Mesodermal cell (in vitro differentiated cells): ENCODE measurements around the gene CAPN9.

Source experiments
- H3K27ac ChIP-seq: 2 replicates; pipeline ENCODE4 v1.7.0; 2013; ENCODE audit warnings: mild to moderate bottlenecking, low read depth, low read length, moderate library complexity; ENCODE audit not compliant: severe bottlenecking
- H3K36me3 ChIP-seq: 2 replicates; pipeline ENCODE4 v1.7.1; 2013; ENCODE audit warnings: mild to moderate bottlenecking, low read length, moderate library complexity; ENCODE audit not compliant: control insufficient read depth, insufficient read depth
- H3K4me1 ChIP-seq: one replicate; pipeline ENCODE4 v1.7.1; 2013; ENCODE audit warnings: mild to moderate bottlenecking, low read length; ENCODE audit not compliant: insufficient read depth, control insufficient read depth, poor library complexity, severe bottlenecking
- H3K4me3 ChIP-seq: 2 replicates; pipeline ENCODE4 v1.7.0; 2013; ENCODE audit warnings: low read length, control low read depth, mild to moderate bottlenecking; ENCODE audit not compliant: insufficient read depth, poor library complexity, severe bottlenecking; ENCODE audit errors: extremely low read depth
- H3K9me3 ChIP-seq: 2 replicates; pipeline ENCODE4 v1.7.1; 2013; ENCODE audit warnings: mild to moderate bottlenecking, low read length, moderate library complexity; ENCODE audit not compliant: control insufficient read depth
- WGBS, 2 experiments: methylation state at CpG; one replicate each; pipeline ENCODE4 v1.1.5; 2013; ENCODE audit warnings: missing lambda C conversion rate in 2 of 2; ENCODE audit not compliant: insufficient coverage in 2 of 2; 5-methylcytosine and 5-hydroxymethylcytosine counted together

The CAPN9 gene

GRCh38 chr1:230704830-230705229 lies 42.4 kb upstream of the CAPN9 start:
- H3K36me3 ChIP-seq: no peaks in the 10 kb centered on the region
- H3K4me1 ChIP-seq: no peaks in the 10 kb centered on the region
- H3K27ac ChIP-seq: no peak overlapping the region
- H3K4me3 ChIP-seq: no peak overlapping the region
- no peaks in the 10 kb centered on the region for H3K9me3 ChIP-seq
- 88 to 91% methylated on average over 5 of the region's 7 CpGs for WGBS, 2 experiments

DNA sequence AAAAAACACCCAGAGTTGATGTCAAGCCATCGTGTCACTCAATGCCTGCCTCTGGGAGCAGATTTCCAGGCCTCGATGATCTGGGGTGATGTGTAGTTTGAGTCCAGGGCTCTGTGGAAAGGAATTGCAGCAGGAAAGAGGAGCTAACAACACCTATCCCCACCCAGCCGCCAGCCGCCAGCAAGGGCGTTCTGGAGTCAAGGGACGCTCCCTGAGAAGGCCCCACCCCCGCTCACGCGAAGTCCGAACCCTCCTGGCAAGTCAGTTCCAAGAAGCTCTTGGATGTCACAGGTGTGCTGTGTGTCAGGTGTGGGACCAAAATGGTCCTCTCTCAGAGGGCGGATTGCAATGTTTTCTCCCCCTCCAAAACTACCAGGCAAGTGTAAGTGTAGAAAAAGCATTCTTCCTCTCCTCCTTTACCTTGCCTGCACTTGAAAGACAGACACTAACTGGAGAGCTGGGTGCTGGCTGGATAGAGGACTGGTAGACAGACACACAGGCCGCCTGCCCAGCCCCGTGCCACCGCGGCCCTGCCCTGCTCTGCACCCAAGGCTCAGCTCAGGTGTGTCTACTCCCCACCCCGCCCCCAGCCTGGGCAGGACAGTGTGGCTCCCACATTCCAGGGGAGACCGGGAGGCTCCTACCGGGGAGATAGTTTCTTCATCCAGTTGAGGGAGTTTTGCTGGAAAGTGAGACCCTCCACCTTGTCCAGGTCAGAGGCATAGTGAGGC lies 41.7 kb upstream of the CAPN9 start:
- no peaks in the 10 kb centered on the region for H3K36me3 ChIP-seq
- 84 to 92% methylated on average over 6 of the region's 18 CpGs for WGBS, 2 experiments
- H3K27ac ChIP-seq: no peak overlapping the region
- no peaks in the 10 kb centered on the region for H3K9me3 ChIP-seq
- H3K4me3 ChIP-seq: no peak overlapping the region
- no peaks in the 10 kb centered on the region for H3K4me1 ChIP-seq

- Histone ChIP-seq H3K9me3 (no peaks in the 10 kb centered on the region), H3K4me3 (no peak overlapping the region), H3K36me3 (no peaks in the 10 kb centered on the region), H3K27ac (no peak overlapping the region), H3K4me1 (no peaks in the 10 kb centered on the region)
- 90 to 91% methylated on average over 8 of the region's 9 CpGs for WGBS, 2 experiments
Measured at GRCh38 chr1:230706020-230706699, 41.0 kb upstream of the CAPN9 start.

DNA sequence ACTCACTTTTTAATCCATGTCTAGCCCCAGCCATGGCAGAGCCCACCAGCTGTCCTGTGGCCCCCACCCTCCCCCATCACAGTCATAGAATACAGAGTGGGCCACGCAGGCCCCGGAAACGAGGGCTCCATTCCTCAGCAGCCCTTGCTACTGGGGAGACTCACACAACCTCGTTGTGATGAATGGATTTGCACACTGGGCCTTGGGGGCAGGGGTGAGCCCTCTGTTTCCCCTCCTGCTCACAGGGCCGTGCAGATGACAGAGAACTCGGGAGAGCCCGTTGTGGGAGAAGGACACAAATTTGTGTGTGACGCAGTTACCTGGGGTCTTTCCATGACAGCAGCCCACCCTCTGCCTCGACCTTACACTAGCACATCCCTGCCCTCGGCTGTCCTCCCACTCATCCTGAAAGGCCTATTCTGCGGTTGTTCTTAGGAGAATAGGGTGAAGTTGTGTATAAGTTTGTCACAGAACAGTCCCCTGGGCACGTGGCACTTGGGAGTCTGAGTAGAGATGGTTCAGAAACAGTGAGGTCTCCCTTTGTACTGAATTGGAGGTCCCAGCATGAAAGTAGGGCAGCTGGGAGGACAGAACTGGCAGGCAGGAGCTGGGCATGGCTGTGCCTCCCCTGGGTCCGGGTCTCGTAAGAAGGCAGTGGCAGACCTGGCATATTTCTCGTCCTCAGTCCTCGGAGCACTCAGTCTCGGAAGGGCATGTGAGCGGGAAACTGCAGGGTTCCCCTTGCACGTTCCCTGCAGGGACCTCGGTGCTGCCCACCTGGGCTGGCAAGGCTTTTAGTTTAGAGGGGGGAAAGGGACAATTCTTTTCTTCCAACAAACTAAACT lies 40.1 kb upstream of the CAPN9 start:
- Histone ChIP-seq H3K4me1 (no peaks in the 10 kb centered on the region), H3K36me3 (no peaks in the 10 kb centered on the region), H3K4me3 (no peak overlapping the region), H3K27ac (no peak overlapping the region), H3K9me3 (no peaks in the 10 kb centered on the region)
- 91 to 94% methylated on average over 17 to 18 of the region's 20 CpGs for WGBS, 2 experiments

DNA sequence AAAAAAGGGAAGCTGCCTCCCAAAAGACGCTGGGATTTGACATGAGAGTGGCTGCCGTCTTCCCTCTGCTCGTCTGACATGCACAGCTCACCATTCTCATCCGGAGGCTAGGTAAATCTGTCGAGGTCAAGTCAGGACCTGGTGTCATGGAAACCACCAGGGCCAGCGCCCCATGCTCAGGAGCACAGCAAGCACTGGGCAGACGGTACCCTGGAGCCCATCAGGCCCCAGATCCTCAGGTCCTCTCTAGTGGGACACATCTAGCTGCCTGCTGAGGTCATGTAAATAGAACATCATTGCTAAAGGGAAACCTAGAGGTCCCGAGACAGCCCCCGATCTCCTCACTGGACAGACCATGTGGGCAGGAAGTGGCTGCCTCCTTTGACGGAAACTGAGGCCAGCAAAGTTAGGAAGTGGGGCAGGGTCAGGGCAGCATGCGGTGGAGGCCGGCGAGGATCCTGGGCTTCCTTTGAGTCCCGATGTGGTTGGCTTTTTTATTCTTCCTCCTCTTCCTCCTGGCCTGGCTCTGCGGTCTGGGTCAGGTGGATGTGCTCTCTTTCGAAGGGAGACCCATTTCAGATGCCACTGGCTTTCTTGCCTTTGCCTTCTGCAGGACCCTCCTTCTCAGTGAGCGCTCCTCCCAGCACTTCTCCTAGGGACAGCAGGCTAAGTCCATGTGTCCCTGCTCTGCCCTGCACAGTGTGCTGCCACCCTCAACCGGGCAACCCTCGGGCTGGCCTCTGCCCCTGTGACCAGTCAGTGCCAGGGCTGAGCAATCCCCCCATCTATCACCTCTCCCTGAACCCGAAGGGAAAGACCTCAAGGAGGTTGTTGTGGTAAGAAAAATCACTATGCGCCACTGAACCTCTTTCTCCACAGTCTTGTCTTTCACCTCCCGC lies 39.2 kb upstream of the CAPN9 start:
- Histone ChIP-seq H3K27ac (no peak overlapping the region), H3K36me3 (no peaks in the 10 kb centered on the region), H3K4me3 (no peak overlapping the region), H3K9me3 (no peaks in the 10 kb centered on the region), H3K4me1 (no peaks in the 10 kb centered on the region)
- 91 to 93% methylated on average over 18 of the region's 22 CpGs for WGBS, 2 experiments

DNA sequence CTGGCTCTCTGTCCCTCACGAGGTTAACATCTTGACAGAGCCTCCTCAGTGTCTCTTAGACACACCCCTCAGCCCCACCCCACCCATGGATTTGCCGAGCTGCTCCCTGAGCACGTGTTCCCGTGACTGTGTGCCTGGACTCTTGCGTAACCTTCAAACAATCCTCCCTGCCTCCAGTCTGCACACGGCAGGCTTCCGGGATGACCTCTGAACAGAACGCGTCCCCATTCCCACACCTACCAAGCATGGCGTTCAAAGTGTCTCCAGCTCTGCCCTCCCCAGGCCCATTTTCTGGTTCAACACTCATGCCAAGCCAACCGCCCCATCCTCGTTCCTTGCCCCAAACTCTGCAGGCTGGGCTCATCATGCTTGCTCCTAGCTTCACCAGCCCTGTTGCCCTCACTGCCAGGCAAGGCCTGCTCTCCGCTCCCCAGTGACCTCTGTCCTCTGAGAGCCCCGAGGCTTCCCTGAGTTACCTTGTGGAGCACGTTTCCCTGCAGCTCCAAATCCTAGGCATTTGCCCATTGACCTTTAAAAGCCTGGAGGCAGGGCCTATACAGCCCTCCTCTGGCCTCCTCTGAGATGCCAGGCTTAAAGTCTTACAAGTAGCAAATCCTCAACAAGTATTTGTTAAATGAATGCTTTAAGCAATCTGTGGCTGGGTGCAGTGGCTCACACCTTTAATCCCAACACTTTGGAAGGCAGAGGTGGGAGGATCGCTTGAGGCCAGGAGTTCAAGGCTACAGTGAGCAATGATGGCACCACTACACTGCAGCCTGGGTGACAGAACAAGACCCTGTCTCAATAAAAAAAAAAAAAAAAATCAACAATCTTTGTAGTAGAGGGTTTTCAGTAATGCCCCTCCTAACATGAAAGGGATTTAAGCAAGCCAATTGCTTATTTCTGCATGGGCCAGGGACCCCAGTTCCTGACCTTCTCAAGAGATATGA lies 38.3 kb upstream of the CAPN9 start:
- Histone ChIP-seq H3K4me3 (no peak overlapping the region), H3K4me1 (peaks cover 3% of the 10 kb centered on the region), H3K9me3 (no peaks in the 10 kb centered on the region), H3K27ac (no peak overlapping the region), H3K36me3 (no peaks in the 10 kb centered on the region)
- whole genome bisulfite sequencing, 2 experiments: 87 to 92% methylated on average over 14 to 15 of the region's 16 CpGs

- H3K9me3 ChIP-seq: no peaks in the 10 kb centered on the region
- WGBS, 2 experiments: 88 to 92% methylated on average over 15 to 16 of the region's 18 CpGs
Measured at GRCh38 chr1:230709619-230710542, 37.3 kb upstream of the CAPN9 start.

GRCh38 chr1:230710543-230710904 lies 36.7 kb upstream of the CAPN9 start:
- WGBS, 2 experiments: 93 to 98% methylated on average over 5 to 8 of the region's 8 CpGs
- Histone ChIP-seq H3K27ac (no peak overlapping the region), H3K4me1 (peaks cover 9% of the 10 kb centered on the region), H3K36me3 (no peaks in the 10 kb centered on the region), H3K4me3 (no peak overlapping the region), H3K9me3 (no peaks in the 10 kb centered on the region)

More at GRCh38 chr1:230709619-230710542, 37.3 kb upstream of the CAPN9 start:
- Histone ChIP-seq H3K4me1 (peaks cover 9% of the 10 kb centered on the region), H3K36me3 (no peaks in the 10 kb centered on the region), H3K4me3 (no peak overlapping the region), H3K27ac (no peak overlapping the region)

DNA sequence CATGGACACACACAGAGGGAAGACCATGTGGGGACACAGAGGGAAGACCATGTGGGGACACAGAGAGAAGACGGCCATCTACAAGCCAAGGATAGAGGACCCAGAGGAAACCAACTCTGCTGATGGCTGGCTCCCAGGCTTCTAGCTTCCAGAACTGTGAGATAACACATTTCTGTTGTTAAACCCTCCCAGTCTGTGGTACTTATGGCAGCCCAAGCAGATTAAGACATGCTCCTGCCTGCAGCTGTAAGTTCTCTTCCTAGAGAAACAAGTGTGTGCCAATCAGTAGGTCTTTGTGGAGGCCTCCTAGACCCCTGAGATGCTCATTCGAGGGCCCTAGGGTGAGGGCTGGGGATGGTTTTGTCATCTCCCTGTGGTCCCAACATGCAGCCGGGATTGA lies 35.9 kb upstream of the CAPN9 start:
- H3K4me1 ChIP-seq: peaks cover 9% of the 10 kb centered on the region
- H3K36me3 ChIP-seq: no peaks in the 10 kb centered on the region
- H3K9me3 ChIP-seq: no peaks in the 10 kb centered on the region
- 83 to 94% methylated on average over 1 to 3 of the region's 3 CpGs for WGBS, 2 experiments
- no peak overlapping the region for H3K4me3 ChIP-seq
- no peak overlapping the region for H3K27ac ChIP-seq
